NCI-H1694 (cell line): ENCODE data around the gene SEPTIN2.
"Not testable (repeated sequence)": the region's sequence is repeated elsewhere in the genome, so short reads cannot be mapped to it uniquely, and the experiment has no call there.

Source experiments
- DNase-seq: peaks from one replicate; lab custom pipeline; 2025; lab: John Stamatoyannopoulos, UW

The SEPTIN2 gene

DNA sequence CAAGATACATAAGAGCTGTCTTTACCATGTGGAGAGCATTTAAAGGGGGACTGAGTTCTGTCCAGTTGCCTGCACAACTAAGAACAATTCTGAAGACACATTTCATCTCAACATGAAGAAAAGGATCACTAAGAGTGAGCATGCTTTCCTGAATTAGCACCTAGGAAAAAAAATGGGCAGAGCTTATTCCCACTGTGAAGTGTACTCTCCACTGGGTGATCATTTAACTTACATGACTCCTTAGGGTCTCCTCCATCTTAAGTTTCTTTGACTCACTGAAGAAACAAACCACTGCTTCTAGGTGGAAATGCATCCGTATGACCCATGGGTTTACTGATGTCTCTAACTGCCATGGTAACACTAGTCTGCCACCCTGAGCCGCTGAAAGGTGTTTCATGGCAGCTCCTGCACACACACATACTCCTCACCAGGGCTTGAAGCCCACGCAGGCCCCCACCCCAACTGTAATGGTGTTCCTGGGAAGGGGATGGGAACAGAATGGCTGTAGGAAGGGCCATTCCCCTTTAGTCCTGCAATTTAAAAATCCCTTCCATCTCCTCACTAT, 27.3 kb upstream of the SEPTIN2 start:
- no peak for DNase-seq

DNA sequence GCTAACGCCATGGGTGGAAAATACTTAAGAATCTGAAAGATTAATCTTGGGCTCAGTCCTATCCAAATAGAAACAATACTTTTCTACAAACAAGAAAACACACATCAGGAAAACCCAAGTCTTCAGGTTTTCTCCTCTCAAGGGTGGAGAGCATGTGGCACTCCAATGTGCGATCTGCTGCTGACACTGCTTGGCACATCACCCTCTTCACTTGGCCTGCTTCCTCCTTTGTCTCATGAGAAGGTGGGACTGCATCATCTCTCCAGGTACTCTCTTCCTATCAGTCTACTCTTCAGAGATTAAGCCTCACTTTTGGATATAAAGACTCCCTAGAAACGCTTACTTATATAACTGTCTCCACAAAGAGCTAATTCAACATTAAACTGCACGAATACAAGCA, 26.7 kb upstream of the SEPTIN2 start:
- DNase-seq: no peak

DNA sequence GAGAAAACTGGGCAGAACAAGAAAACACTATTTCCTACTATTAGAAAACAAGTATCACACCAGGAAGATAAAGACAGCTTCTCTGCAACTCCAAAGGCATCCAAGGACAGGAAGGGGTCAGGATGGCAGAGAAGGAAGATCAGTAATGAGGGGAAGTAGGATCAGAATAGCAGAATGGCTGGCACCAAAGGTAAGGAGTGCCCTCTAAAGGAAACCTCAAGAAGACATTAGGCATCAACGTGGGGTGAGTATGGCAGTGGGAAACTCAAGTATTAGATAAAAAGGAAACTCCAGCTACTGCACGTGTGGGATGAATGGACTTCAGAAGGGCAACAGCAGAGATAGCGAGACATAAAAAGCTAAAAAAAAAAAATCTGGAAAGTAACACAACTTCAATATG, 26.1 kb upstream of the SEPTIN2 start:
- no peak for DNase-seq

- no peak for DNase-seq
Observed at GRCh38 chr2:241291153-241291552, 24.6 kb upstream of the SEPTIN2 start.

GRCh38 chr2:241291977-241292376, 23.7 kb upstream of the SEPTIN2 start:
- DNase-seq: no peak

- not testable (repeated sequence) for DNase-seq
Observed at GRCh38 chr2:241293378-241293797, 22.3 kb upstream of the SEPTIN2 start.

DNA sequence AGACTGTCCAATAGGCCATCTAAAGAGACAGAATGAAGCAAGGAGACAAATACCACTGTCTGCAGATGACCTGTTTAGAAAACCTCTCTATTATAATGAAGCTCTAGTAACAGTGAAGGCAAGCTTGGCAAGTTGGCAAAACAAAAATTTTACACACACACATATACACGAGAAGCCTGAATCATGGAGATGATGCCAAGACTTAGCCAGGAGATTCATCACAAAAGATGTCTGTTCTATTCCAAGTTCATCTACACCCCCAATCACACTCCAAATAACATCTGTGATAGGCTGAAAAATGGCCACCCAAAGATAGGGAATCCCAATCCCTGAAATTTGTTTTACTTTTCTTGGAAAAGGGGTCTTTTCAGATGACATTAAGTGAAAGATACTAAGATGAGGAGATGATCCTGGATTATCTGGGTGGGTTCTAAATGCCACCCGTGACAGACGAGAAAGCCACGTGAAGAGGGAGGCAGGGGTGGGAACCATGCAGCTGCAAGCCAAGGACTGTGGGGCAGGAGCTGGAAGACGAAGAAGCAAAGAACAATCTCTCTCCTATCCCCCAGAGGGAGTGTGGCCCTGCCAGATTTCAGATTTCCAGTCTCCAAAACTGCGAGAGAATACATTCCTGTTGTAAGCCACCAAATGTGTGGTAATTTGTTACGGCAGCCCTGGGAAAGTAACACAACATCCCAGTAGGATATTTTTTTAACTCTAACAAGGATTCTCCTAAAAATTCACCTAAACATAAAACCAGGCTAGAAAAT, 20.2 kb upstream of the SEPTIN2 start:
- DNase-seq: no peak

- no peak for DNase-seq
Observed at GRCh38 chr2:241296767-241297166, 19.0 kb upstream of the SEPTIN2 start.

- no peak for DNase-seq
Observed at GRCh38 chr2:241298673-241299072, 17.1 kb upstream of the SEPTIN2 start.

DNA sequence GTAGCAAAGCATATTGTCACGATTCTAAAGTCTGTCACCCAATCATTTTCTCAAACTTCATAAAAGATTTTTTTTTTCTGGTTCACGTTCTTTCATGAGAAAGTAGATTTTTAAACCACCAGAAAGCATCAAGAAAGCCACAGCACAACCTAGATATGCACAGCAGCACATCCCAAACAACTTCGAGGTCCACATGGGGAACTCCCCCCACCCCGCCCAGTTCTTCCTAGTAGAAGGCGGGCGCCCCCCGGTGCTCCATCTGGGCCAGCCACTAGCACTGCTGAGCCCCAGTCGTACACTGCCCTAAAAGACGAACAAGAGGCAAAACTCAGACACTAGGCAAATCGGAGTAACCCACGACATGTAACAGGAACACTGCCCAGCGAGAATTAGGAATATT, 15.7 kb upstream of the SEPTIN2 start:
- DNase-seq: no peak

GRCh38 chr2:241302083-241302482, 13.6 kb upstream of the SEPTIN2 start:
- no peak for DNase-seq

GRCh38 chr2:241302759-241303651, 12.7 kb upstream of the SEPTIN2 start:
- no peak for DNase-seq

- no peak for DNase-seq
Observed at GRCh38 chr2:241304039-241304670, 11.6 kb upstream of the SEPTIN2 start.

DNA sequence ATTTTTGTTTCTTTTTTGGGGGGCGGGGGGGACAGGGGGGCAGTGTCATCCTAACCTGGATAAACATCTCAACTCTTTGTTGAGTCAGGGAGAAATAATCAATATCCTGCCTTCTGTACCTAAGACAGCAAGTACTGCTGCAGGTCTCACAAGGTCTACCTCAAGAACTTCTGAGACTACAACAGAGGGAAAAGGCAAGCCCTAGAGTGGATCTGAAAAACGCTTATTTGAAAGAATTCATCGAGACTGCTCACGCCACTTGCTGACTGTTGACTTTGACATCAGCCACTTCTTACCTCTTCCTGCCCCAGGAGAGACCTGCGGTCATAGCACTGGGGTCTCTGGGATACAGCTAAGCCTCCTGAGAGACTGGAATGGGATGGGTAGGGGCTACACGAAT, 8.7 kb upstream of the SEPTIN2 start:
- DNase-seq: no peak

DNA sequence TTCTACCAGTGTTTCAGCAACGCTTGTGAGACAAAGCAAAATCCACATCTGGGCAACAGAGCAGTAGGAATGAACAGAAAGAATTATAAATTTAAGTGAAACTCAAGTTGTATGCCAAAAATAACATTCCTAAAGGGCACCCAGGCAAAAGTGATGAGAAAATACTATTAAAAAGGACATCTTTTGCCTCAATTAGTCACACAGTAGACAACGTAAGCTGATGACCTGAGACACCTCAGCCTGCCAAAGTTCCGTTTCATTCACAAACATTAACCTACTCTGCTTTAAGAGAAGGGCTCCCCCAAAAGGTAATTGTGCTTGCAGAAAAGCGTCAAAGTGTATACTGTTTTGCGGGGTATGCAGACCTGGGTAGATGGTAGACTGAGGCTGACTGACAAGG, 7.5 kb upstream of the SEPTIN2 start:
- DNase-seq: no peak

GRCh38 chr2:241308832-241309500, 6.8 kb upstream of the SEPTIN2 start:
- no peak for DNase-seq

- DNase-seq: no peak
Observed at GRCh38 chr2:241309684-241310117, 6.0 kb upstream of the SEPTIN2 start.

- DNase-seq: no peak
Observed at GRCh38 chr2:241310917-241311566, 4.7 kb upstream of the SEPTIN2 start.

DNA sequence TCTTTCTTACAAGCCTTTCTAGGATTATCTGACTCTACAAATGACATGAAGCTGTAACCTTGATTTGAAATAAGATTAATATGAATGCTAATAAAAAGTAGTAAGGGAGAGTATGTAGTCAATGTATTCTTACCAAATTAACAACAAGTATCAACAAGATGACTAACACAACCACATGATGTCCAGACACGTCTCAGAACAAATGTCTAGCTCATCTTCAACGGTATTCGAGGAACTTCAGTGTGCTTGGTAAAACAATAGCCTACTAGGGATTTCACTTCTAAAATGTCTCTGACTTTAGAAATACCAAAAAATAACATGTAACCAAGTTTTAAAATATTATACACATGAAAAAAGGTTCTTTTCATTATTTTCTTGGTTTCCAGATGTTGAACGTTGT, 3.6 kb upstream of the SEPTIN2 start:
- DNase-seq: no peak

GRCh38 chr2:241313543-241314095, 2.1 kb upstream of the SEPTIN2 start:
- DNase-seq: no peak
